ENCODE data around the gene PDK2. TPM values are rescaled to one million over a fixed set of nuclear protein-coding genes. Genes with fewer than 3 reads are reported as not detected.

The PDK2 gene
- total and polyA plus RNA-seq, 9 of the 15 experiments (the other 6 are each of a cell fraction or from before 2014, with no cell fraction given), result 0.03 to 2.5 (median 1.4) TPM

DNA sequence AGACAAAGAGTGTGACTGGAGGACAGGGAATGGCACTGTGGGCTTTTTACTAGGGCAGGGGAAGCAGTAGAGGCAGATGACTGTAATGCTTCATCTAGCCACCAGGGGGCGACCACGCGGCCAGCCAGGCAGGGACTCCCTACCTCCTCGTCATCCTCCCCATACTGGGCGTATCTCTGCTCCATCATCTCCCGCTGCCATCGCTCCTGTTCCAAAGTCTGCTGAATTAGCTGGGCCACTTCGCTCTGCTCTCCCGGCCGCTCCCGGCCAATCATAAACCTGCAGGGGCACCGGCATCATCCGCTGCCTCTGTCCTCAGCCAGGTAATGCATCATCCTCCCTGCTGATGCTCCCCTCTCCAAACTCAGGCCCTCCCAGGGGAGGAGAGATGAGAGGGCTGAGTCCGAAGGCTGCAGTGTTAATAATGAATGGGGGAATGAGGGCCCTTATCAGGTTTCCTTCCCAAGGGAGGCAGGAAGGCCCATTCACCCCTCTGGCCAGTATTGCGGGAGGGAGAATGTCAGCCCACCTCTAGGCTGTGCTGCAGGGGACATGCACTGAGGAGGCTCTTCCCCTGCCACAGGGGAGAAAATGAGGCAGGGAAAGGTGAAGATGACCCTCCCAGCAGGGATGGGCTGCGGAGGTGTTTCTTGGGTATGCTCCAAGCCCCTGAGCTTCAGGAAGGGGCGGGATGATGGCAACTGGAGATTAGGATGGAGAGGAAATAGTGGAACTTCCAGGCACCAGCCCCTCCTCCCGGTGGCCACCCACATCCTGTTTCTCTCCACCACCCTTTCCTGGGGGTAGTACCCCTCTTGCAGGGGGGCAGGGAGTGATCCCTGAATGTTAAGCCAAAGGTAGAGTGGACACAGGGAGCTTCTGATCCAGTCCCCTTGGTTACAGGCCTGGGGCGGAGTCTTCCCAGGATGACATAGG, 45.1 kb downstream of the PDK2 start (continued):
- TF ChIP-seq SRSF7 (optimal IDR thresholded peaks at IDR 0.05; ENCODE audit: low read depth, low read length), result no peak
- no peak for TF ChIP-seq ZNF347 (CRISPR knock-in tag; IDR thresholded peaks at IDR 0.05; ENCODE audit: low read depth)
- no peak for TF ChIP-seq RBM15 (IDR thresholded peaks at IDR 0.05; ENCODE audit: insufficient read depth, low read length)
- TF ChIP-seq MYC (IDR thresholded peaks at IDR 0.05; ENCODE audit: low read depth, low read length), result peak; percentile 43; the same call in 1 of the 2 replicates
- no peak for TF ChIP-seq MYC (CRISPR knock-in tag; IDR thresholded peaks at IDR 0.05; ENCODE audit: borderline replicate concordance, low read depth)
- 0 out of 2 replicates have a peak, but pooled peaks have one; percentile 25 for TF ChIP-seq ZNF24 (IDR thresholded peaks at IDR 0.05)
- TF ChIP-seq E2F3 (CRISPR knock-in tag; IDR thresholded peaks at IDR 0.05), result no peak
- TF ChIP-seq, protein P1, sequence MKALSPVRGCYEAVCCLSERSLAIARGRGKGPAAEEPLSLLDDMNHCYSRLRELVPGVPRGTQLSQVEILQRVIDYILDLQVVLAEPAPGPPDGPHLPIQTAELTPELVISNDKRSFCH (CRISPR knock-in tag; IDR thresholded peaks at IDR 0.05), result no peak
- TF ChIP-seq, protein P1 (tag; IDR thresholded peaks at IDR 0.05), result no peak
- TF ChIP-seq, protein P2, sequence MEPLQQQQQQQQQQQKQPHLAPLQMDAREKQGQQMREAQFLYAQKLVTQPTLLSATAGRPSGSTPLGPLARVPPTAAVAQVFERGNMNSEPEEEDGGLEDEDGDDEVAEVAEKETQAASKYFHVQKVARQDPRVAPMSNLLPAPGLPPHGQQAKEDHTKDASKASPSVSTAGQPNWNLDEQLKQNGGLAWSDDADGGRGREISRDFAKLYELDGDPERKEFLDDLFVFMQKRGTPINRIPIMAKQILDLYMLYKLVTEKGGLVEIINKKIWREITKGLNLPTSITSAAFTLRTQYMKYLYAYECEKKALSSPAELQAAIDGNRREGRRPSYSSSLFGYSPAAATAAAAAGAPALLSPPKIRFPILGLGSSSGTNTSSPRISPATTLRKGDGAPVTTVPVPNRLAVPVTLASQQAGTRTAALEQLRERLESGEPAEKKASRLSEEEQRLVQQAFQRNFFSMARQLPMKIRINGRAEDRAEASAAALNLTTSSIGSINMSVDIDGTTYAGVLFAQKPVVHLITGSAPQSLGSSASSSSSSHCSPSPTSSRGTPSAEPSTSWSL (CRISPR knock-in tag; IDR thresholded peaks at IDR 0.05; ENCODE audit: borderline replicate concordance), result 0 out of 2 replicates have a peak, but pooled peaks have one; percentile 39
- TF ChIP-seq ZNF699 (CRISPR knock-in tag; IDR thresholded peaks at IDR 0.05; ENCODE audit: insufficient replicate concordance), result no peak
- TF ChIP-seq, protein P3, sequence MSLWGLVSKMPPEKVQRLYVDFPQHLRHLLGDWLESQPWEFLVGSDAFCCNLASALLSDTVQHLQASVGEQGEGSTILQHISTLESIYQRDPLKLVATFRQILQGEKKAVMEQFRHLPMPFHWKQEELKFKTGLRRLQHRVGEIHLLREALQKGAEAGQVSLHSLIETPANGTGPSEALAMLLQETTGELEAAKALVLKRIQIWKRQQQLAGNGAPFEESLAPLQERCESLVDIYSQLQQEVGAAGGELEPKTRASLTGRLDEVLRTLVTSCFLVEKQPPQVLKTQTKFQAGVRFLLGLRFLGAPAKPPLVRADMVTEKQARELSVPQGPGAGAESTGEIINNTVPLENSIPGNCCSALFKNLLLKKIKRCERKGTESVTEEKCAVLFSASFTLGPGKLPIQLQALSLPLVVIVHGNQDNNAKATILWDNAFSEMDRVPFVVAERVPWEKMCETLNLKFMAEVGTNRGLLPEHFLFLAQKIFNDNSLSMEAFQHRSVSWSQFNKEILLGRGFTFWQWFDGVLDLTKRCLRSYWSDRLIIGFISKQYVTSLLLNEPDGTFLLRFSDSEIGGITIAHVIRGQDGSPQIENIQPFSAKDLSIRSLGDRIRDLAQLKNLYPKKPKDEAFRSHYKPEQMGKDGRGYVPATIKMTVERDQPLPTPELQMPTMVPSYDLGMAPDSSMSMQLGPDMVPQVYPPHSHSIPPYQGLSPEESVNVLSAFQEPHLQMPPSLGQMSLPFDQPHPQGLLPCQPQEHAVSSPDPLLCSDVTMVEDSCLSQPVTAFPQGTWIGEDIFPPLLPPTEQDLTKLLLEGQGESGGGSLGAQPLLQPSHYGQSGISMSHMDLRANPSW (CRISPR knock-in tag; IDR thresholded peaks at IDR 0.05), result no peak
- TF ChIP-seq NCOA1 (IDR thresholded peaks at IDR 0.05; ENCODE audit: low read depth), result no peak
- TF ChIP-seq KDM4B (IDR thresholded peaks at IDR 0.05; ENCODE audit: borderline replicate concordance in 2 of 2, low read depth in 1 of 2), result no peak
- no peak for TF ChIP-seq ZNF717 (CRISPR knock-in tag; IDR thresholded peaks at IDR 0.05)
- TF ChIP-seq, protein P4, sequence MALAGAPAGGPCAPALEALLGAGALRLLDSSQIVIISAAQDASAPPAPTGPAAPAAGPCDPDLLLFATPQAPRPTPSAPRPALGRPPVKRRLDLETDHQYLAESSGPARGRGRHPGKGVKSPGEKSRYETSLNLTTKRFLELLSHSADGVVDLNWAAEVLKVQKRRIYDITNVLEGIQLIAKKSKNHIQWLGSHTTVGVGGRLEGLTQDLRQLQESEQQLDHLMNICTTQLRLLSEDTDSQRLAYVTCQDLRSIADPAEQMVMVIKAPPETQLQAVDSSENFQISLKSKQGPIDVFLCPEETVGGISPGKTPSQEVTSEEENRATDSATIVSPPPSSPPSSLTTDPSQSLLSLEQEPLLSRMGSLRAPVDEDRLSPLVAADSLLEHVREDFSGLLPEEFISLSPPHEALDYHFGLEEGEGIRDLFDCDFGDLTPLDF (CRISPR knock-in tag; IDR thresholded peaks at IDR 0.05), result peak; percentile 67; the same call in 1 of the 2 replicates
- no peak for TF ChIP-seq ZSCAN29 (IDR thresholded peaks at IDR 0.05)
- no peak for TF ChIP-seq ZNF445 (CRISPR knock-in tag; IDR thresholded peaks at IDR 0.05; ENCODE audit: low read depth)
- no peak for TF ChIP-seq FOXJ2 (tag; IDR thresholded peaks at IDR 0.05)
- no peak for TF ChIP-seq NCOA6 (IDR thresholded peaks at IDR 0.05)
- no peak for TF ChIP-seq HMG20A (CRISPR knock-in tag; conservative IDR thresholded peaks at IDR 0.05)
- TF ChIP-seq ZC3H11A (IDR thresholded peaks at IDR 0.05; ENCODE audit: low read depth, low read length), result no peak
- TF ChIP-seq NR2F6 (CRISPR knock-in tag; IDR thresholded peaks at IDR 0.05), result no peak

All from K562 (cell line).